GM19455 (cell line): ENCODE measurements around the gene DBP.

Experiments used
- ATAC-seq: cut with Tn5 transposase; IDR thresholded peaks from one replicate; pipeline ENCODE4 v1.9.1; 2021; ENCODE audit not compliant: unreplicated experiment

DBP gene

DNA sequence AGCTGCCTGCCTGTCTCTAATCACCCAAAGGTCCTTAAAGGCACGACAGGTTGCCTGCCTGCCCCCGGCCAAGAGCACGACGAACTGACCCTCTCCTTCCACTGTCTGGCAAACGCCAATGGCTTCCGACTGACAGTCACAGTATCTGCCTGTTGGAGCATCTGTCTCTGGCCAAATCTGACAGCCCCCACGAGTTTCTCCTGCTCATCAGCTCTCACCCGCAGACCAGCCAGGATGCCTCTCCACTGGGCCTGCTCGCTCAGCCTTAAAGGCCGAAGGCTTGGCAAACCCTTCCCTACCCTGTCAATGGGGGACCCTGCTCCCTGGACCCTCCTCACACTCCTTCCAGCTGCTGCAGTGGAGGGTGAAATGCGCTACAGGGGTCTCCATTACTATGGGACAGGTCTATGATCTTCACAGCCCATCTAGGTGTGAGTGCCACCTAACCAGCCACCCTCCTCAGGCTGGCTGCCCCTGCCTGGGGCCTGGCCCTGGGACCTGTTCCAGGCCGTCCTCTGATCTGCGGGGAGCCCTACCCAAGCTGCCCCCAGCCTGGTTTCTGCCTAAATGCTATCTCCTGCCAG, 23.2 kb downstream of the DBP start:
- no peak for ATAC-seq

DNA sequence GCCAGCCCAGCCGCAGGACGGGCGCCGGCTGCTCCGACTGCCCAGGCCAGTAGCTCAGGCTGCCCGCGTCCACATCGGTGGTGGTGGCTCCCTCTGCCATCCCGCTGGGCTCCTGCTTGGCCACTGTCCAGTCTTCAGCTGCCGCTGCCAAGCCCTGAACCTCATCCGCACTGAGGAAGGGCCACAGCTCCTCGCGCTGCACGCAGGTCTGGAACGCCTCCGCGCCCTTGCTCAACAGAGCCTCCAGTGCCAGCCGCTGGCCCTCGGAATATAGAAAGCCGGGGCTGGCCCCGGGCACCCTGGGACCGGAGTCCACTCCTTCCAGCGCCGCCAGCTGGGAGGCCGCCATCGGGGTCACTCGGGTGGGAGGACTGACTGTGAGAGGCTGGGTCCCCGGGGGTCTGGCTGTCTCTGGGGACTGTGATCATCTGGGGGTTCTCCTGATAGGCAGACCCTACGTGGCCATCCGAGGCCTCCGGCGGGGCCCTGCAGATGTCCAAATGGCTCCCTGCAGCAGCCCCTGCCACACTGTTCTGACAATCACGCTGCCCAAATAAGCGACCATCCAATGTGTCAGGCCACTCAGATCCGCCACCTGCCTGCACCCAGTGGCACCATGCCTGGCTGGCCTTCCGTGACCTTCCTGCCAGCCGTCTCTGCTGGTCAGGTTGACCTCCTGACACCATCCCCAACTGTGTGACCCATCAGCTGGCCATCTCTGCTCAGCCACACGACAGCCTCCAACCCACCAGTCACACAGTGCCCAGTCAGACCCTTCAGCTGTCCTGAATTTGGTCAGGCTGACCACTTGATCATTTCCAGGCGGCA, 23.9 kb downstream of the DBP start:
- ATAC-seq: no peak

DNA sequence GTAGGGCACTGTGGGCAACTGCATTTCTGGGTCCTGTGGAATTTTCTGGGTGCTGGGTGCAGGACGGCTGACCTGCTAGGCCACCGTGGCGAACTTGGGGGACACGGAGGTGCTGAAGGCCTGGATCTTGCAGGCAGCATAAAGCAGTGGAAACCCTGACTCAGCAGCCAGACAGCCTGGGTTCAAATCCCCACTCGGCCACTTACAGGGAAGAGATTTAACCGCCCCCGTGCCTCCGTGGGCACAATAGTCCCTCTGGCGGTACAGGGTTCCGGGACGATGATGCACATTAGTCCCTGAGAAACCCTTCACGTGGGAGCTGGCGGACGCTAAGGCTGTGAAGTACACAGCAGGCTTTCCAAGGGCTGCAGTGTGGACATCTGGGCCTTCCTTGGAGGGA, 25.3 kb downstream of the DBP start:
- ATAC-seq: no peak

DNA sequence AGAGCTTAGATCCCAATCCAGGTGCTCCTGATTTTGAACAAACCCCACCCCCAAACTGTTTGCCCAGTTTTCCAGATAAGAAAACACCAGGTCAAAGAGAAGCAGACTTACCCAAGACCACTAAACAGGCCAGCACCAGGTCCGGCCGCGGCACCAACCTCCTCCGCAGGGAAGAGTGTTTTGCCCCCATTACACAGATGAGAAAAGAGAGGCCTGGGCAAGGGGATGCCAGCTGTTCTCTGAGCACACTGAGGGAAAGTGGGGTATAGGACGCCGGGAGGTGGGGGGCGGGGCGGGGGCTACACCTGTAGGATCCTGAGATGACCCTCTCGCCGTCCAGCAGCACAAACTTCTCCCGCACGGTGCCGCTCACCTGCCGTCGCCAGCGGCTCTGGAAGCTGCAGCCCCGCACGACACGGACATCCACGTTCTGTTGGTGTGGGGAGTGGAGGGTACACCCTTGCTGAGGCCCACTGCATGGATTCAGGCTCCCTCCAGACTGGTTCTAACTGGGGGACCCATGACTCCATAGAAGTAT, 27.5 kb downstream of the DBP start:
- ATAC-seq: no peak

DNA sequence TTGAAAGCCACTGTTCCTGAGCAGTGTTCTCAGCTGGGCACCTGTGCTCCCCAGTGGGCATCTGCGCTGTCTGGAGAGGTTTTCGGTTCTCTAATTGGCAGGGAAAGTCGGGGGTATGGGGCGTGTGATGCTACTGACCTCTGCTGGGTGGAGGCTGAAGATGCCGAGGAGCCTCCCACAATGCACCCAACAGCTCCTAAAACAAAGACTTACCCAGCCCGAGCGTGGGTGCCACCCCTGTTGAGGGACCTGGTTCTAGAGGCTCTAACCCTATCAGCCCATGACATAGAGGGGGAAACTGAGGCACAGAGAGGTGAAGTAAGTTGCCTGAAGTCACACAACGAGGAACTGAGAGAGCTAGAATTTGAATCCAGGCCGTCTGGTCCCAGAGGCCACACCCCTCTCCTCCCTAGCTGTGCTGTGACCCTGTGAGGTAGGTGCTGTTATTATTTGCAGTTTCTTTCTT, 28.3 kb downstream of the DBP start:
- ATAC-seq: no peak

DNA sequence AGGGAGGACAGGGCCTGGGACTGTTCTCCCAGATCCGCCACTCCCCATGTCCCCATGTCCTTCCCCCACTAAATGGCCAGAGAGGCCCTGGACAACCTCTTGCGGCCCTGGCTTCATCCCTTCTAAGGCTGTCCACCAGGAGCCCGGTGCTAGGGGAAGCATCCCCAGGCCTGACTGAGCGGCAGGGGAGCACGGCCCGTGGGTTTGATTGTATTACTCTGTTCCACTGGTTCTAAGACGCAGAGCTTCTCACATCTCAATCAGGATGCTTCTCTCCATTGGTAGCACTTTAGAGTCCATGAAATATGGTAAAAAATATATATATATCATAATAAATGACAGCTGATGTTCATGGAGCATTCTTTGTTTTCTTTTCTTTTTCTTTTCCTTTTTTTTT, 29.8 kb downstream of the DBP start:
- ATAC-seq: no peak

DNA sequence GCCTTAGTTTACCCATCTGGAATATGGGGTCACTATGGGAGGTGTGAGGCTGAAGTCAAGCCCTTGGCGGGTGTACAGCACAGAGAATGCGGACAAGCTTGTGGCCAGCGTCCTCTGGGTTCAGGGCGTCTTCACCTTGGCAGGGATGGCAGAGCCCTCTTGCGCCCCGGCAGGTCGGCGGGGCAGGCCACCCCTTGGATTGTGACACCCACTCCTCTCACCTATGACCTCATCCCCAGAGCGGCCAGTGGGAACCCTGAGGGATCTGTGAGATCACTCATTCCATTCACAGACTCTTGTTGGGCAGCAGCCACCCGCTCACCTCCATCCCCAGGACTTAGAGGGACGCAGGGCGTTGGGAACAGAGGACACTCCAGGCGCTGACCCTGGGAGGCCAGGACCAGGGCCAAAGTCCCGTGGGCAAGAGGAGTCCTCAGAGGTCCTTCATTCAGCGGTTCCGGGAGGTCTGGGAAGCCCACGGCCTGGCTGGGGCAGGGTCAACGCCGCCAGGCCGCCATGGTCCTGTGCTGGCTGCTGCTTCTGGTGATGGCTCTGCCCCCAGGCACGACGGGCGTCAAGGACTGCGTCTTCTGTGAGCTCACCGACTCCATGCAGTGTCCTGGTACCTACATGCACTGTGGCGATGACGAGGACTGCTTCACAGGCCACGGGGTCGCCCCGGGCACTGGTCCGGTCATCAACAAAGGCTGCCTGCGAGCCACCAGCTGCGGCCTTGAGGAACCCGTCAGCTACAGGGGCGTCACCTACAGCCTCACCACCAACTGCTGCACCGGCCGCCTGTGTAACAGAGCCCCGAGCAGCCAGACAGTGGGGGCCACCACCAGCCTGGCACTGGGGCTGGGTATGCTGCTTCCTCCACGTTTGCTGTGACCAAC, 30.5 kb downstream of the DBP start, which contains the start of gene SPACA4:
TSS of gene SPACA4 (plus strand) at position 280 of the 896 bp plus-strand sequence. CDS start at position 517, 237 bp downstream.
- no peak for ATAC-seq

DNA sequence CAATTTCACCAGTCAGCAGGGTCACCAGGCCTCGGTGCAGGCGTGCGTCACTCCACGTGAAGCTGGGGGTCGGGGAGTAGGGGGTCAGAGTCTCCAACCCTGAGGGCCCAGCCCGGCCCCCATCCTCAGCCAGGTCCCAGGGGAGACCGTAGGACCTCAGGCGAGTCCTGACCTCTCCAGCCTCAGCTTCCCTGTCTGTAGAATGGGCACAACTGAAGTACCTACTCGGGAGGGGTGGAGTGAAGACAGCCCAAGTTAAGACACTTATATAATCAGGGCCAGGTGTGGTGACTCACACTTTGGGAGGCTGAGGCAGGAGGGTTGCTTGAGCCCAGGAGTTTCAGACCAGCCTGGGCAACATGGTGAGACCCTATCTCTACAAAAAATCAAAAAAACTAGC, 33.3 kb downstream of the DBP start:
- ATAC-seq: no peak

DNA sequence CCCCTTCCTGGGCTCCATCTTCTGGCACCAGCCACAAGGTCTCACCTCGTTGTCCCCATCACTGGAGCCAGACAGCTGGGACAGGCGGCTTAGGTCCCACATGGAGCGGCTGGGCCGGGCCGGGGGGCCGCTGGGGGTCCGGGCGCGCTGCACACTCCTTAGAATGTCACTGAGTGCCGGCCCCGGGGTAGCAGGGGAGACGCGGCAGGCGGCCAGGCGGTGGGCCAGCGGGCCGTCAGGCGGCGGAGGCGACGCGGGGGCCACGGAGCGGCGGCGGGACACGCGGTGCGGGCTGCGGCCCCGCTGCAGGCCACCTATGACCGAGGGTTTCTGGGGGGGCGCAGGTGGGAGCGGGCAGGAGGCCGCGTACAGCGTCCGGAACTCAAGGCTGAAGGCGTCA, 33.7 kb downstream of the DBP start:
- no peak for ATAC-seq

DNA sequence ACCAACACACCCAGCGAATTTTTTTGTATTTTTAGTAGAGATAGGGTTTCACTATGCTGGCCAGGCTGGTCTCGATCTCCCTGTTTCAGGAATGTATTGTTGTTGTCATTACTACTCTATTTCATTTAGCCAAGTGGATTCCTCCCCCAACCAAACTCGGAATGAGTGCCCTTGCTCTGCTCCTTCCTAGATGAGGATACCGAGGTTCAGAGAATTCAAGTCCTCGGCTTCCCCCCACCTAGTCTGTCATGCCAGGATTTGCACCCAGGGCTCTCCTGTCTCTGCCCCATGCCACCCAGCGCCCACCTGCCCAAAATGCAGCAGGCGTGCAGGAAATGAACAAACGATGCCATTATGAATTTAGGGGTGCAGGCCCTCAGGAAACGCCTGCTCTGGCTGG, 34.2 kb downstream of the DBP start:
- no peak for ATAC-seq

DNA sequence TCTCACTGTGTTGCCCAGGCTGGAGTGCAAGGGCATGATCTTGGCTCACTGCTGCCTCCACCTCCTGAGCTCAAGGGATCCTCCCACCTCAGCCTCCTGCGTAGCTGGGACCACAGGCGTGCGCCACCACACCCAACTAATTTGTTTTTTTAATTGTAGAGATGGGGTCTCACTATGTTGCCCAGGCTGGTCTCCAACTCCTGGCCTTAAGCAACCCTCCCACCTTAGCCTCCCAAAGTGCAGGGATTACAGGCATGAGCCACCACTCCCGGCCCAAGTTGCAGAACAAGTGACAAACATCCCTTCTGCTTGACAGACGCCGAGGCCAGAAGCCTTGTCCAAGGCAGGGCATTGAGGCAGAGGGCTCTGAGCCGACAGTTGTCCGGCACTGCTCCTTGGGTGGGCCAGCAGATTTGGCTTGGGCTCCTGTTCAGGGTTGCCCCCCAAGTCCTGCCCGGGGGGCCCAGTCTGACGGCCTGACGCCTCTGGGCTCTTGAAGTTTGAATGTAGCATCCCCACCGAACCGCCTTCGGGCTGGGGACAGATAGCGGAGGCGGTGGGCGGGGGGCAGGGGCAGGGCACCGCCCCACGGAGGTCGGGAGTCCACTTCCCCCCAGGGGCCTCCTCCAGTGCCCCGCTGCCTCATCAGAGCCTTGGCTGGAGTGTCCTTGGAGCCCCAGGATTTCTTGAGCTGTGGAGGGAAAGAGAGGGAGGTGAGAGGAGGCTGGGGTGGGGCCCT, 36.3 kb downstream of the DBP start:
- no peak for ATAC-seq

DNA sequence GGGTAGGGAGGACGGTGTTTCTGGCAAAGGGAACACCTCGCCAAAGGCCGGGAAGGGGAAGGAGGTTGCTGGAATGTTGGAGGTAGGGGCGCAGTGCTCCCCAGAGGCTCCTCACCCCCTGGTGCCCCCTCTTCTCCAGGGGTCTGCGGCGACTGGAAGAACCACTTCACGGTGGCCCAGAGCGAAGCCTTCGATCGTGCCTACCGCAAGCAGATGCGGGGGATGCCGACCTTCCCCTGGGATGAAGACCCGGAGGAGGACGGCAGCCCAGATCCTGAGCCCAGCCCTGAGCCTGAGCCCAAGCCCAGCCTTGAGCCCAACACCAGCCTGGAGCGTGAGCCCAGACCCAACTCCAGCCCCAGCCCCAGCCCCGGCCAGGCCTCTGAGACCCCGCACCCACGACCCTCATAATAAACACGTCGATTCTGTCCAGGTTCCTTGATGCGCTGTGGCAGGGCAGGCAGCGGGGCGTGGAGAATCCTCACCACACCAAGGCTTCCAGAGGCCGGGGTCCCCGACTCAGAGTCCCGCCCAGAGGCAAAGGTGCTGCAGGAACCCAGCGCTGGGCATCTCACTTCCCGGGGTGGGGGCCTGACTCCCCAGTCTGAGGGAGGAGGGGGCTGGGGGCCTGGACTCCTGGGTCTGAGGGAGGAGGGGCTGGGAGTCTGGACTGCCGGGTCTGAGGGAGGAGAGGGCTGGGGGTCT, 38.0 kb downstream of the DBP start:
- no peak for ATAC-seq

DNA sequence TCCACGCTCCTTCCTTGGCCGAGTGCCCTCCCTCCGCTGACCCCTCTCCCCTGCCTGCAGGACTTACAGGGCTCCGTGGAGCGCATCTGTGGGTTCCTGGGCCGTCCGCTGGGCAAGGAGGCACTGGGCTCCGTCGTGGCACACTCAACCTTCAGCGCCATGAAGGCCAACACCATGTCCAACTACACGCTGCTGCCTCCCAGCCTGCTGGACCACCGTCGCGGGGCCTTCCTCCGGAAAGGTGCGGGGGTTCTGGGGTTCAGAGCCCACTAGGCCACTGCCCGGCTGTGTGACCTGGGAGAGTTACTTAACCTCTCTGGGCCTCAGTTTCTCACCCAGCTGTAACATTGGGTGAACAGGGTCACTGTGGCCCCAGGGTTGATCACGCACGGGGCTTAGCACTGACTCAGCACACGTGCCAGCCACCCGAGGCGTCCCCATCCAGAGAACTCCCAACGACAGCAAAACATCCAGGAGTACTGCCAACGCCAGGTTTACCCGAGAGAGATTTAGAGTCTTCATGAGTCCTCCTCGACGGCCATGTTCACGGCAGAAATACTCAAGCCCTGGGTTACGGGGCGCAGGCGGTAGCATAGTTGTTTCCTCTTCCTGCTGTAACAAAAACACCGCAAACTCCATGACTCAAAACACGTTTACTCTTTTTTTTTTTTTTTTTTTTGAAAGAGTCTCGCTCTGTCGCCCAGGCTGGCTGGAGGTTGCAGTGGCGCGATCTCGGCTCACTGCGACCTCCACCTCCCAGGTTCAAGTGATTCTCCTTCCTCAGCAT, 40.3 kb downstream of the DBP start:
- ATAC-seq: no peak

DNA sequence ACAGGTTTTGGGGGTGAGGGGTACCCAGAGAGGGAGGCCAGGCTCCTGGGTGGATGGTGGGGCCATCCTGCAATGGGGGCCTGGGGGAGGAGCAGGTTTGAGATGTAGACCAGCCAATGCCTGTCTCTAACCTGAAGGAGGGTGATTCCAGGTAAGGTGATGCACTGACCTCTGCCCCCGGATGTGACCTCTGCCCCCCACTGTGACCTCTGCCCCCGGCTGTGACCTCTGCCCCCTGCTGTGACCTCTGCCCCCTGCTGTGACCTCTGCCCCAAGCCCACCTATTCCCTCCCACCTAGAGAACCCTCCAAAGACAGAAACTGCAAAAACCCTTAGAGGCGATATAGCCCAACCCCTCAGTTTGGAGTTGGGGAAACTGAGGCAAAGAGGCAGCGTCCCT, 40.9 kb downstream of the DBP start:
- ATAC-seq: no peak

DNA sequence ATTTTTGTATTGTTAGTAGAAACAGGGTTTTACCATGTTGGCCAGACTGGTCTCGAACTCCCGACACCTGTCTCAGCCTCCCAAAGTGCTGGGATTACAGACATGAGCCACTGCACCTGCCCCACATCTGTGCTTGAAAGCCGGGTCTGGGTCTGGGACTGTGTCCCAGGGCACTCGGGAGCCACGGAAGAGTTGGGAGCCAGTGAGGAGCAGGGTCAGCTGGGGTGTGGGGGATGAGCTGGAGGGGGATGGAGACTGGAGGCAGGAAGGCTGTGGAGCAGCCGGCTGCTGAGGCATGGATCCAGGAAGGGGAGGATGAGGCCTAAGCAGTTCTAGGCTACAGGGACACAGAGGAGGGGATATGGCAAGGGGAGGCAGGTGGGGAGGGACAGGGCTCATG, 41.3 kb downstream of the DBP start:
- no peak for ATAC-seq

DNA sequence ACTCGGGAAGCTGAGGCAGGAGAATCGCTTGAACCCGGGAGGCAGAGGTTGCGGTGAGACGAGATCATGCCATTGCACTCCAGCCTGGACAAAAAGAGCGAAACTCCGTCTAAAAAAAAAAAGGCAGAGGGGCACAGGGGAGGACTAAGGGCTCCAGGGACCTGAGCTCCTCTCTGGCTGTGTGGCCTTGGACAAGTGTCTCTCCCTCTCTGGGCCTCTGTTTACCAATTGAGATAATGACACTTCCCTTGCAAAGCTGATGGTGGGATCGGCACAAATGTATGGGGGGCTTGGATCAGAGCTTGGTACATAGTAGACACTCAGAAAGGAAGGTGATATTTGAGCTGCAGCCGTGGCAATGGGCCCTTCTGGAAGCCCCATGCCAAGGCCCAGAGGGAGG, 42.0 kb downstream of the DBP start:
- no peak for ATAC-seq

DNA sequence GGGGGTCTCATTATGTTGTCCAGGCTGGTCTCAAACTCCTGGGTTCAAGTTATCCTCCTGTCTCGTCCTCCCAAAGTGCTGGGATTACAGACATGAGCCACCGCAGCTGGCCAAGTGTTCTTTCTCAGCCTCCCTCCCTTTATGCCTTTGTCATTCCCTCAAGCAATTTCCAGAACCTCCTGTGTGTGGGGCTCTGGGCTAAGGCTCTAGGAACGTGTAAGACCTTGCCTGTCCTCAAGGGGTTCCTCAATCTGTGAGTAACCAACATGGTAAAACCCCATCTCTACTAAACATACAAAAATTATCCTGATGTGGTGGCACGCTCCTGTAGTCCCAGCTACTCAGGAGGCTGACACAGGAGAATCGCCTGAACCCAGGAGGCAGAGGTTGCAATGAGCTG, 46.2 kb downstream of the DBP start:
- ATAC-seq: no peak

DNA sequence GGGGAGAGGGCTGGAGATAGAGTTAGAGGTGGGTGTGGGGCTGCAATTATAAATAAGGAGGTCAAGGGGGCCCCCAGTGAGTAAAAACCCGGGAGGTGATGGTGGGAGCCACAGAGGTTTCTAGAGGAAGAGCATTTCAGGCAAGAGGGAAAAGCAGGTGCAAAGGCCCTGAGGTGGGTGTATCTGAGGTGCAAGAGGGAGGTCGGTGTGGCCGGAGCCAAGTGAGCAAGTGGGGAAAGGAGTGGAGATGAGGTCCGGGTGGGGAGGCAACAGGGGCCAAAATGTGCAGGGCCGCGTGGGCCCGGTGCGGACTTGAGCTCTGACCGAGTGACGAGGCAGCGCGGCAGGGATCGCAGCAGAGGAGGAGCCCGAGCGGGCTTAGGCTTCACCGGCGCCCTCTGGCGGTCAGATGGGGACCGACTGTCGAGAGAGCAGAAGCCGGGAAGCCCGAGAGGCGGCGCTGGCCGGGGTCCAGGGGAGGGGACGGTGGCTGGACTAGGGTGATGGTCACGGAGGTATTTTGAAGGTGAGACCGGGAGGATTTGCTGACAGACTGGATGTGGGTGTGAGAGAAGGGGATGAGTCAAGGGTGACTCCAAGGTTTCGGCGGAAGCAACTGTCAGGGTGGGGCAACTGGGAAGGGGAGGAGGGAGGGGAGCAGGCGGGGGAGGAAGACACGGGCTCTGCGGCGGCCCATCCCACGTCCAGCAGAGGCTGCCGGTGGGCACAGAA, 48.3 kb downstream of the DBP start:
- ATAC-seq: no peak

DNA sequence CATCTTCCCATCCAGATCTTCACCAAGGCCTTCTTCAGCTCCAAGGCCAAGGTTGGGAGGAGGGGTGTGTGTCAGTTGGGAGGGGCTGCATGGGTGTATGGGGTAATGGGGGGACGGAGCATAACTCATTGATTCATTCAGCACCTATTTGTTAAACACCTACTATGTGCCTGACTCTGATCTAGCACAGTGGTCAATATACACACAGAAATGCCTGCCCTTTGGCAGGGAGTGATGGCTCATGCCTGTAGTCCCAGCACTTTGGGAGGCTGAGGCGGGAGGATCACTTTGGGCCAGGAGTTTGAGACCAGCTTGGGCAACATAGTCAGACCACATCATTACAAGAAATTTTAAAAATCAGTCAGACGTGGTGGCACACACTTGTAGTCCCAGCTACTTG, 49.8 kb downstream of the DBP start:
- ATAC-seq: no peak
